HEK293T (cell line): ENCODE data around the gene FKBP15.

Experiments
- CTCF ChIA-PET: fragments of 350-600 bp; formaldehyde crosslinking; extraction: SDS; loops from one replicate; lab custom pipeline; 2021; ENCODE audit warnings: antibody characterized with exemption, inconsistent platforms; lab: Yijun Ruan, JAX
- POLR2A ChIA-PET: fragments of 350-600 bp; formaldehyde crosslinking; extraction: SDS; loops from one replicate; lab custom pipeline; 2020; ENCODE audit warnings: antibody characterized with exemption, inconsistent platforms; lab: Yijun Ruan, JAX
- DNase-seq: peaks from one replicate; pipeline ENCODE4 v3.0.0; 2012; ENCODE audit warnings: mixed read lengths; ENCODE audit errors: extremely low spot score
- ARNT ChIP-seq: fragments of 450-650 bp; IDR thresholded peaks from 2 replicates; pipeline ENCODE4 v1.6.1; 2017; ENCODE audit warnings: mild to moderate bottlenecking
- BHLHE40 ChIP-seq: fragments of 450-650 bp; IDR thresholded peaks from 2 replicates; pipeline ENCODE4 v1.6.1; 2016; ENCODE audit warnings: mild to moderate bottlenecking, moderate library complexity, borderline replicate concordance
- CTBP1 ChIP-seq: fragments of 450-650 bp; IDR thresholded peaks from 2 replicates; pipeline ENCODE4 v1.6.1; 2016; ENCODE audit warnings: borderline replicate concordance
- ELF4 ChIP-seq: fragments of 450-650 bp; IDR thresholded peaks from 2 replicates; pipeline ENCODE4 v1.6.1; 2017; ENCODE audit warnings: antibody characterized with exemption
- FOXA1 ChIP-seq: fragments of 450-650 bp; IDR thresholded peaks from 2 replicates; pipeline ENCODE4 v1.6.1; 2016; ENCODE audit warnings: mild to moderate bottlenecking
- FOXK2 ChIP-seq: fragments of 450-650 bp; IDR thresholded peaks from 2 replicates; pipeline ENCODE4 v1.6.1; 2016; ENCODE audit warnings: mild to moderate bottlenecking
- FOXM1 ChIP-seq: fragments of 450-650 bp; IDR thresholded peaks from 2 replicates; pipeline ENCODE4 v1.6.1; 2017; ENCODE audit warnings: mild to moderate bottlenecking, borderline replicate concordance
- HDGF ChIP-seq: fragments of 450-650 bp; IDR thresholded peaks from 2 replicates; pipeline ENCODE4 v1.6.1; 2017; ENCODE audit warnings: antibody characterized with exemption, borderline replicate concordance
- L3MBTL2 ChIP-seq: fragments of 450-650 bp; conservative IDR thresholded peaks from 2 replicates; pipeline ENCODE4 v1.6.1; 2016; ENCODE audit warnings: mild to moderate bottlenecking
- LEF1 ChIP-seq: fragments of 450-650 bp; IDR thresholded peaks from 2 replicates; pipeline ENCODE4 v1.6.1; 2017; ENCODE audit warnings: mild to moderate bottlenecking, borderline replicate concordance
- NFRKB ChIP-seq: fragments of 450-650 bp; IDR thresholded peaks from 2 replicates; pipeline ENCODE4 v1.6.1; 2016; ENCODE audit warnings: mild to moderate bottlenecking, moderate library complexity
- SP1 ChIP-seq: fragments of 450-650 bp; IDR thresholded peaks from 2 replicates; pipeline ENCODE4 v1.6.1; 2017
- SUZ12 ChIP-seq: fragments of 450-650 bp; IDR thresholded peaks from 2 replicates; pipeline ENCODE4 v1.6.1; 2016; ENCODE audit warnings: mild to moderate bottlenecking
- TARDBP ChIP-seq: fragments of 450-650 bp; IDR thresholded peaks from 2 replicates; pipeline ENCODE4 v1.6.1; 2016
- ZNF384 ChIP-seq: fragments of 450-650 bp; IDR thresholded peaks from 2 replicates; pipeline ENCODE4 v1.6.1; 2016
- TF ChIP-seq, protein P1 (sequence below): fragments of 450-650 bp; IDR thresholded peaks from 2 replicates; pipeline ENCODE4 v1.6.1; 2016

The FKBP15 gene

DNA sequence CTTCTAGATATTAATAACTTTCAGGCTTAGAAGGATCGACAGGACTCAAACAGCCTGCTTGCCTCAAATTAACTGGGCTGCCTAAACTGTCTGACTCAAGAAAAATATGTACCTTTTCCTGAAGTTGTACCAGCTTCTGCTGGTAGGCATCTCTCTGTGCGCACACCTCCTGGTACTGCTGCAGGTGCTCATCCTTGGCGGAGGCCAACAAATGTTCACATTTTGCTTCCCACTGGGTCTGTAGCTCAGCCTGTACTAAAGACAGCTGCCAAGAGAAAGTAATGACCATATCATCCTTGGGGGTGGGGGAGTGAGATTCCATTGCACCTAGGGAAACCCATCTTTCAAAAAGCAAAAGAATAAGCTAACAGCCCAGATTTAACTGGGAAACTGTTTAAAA, 47.7 kb downstream of the FKBP15 start:
- DNase-seq, result no peak
- TF ChIP-seq L3MBTL2 (no peak), ARNT (no peak), CTBP1 (no peak), FOXA1 (no peak), FOXM1 (no peak)
- ChIA-PET CTCF (no interaction called here), POLR2A (no interaction called here)

DNA sequence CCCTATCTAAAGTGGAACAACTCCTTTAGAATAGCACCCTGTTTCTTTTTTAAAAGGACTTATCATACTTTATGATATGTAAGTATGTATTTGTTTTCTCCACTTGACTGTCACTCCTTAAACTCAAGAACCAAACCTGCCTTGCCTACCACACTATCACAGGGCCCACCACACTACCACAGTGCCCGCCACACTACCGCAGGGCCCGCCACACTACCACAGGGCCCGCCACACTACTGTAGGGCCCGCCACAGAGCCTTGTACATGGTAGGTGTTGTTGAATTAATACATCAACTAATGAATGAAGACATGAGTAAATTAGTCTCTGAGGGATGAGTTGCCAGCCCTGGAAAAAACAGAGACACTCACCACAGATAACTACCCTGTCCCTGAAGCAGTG, 52.3 kb downstream of the FKBP15 start:
- CTCF ChIA-PET, result no interaction called here
- TF ChIP-seq, protein P1, sequence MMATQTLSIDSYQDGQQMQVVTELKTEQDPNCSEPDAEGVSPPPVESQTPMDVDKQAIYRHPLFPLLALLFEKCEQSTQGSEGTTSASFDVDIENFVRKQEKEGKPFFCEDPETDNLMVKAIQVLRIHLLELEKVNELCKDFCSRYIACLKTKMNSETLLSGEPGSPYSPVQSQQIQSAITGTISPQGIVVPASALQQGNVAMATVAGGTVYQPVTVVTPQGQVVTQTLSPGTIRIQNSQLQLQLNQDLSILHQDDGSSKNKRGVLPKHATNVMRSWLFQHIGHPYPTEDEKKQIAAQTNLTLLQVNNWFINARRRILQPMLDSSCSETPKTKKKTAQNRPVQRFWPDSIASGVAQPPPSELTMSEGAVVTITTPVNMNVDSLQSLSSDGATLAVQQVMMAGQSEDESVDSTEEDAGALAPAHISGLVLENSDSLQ, result no peak
- TF ChIP-seq TARDBP, result no peak
- no peak for TF ChIP-seq ZNF384
- no peak for TF ChIP-seq FOXM1
- TF ChIP-seq NFRKB, result no peak
- no peak for TF ChIP-seq SUZ12
- no peak for TF ChIP-seq SP1
- no peak for TF ChIP-seq HDGF
- no peak for TF ChIP-seq FOXA1
- no peak for TF ChIP-seq FOXK2
- TF ChIP-seq CTBP1, result no peak
- TF ChIP-seq BHLHE40, result no peak
- no peak for TF ChIP-seq ARNT
- no peak for TF ChIP-seq LEF1
- TF ChIP-seq ELF4, result no peak
- TF ChIP-seq L3MBTL2, result no peak
- DNase-seq, result no peak
- POLR2A ChIA-PET, result no interaction called here

DNA sequence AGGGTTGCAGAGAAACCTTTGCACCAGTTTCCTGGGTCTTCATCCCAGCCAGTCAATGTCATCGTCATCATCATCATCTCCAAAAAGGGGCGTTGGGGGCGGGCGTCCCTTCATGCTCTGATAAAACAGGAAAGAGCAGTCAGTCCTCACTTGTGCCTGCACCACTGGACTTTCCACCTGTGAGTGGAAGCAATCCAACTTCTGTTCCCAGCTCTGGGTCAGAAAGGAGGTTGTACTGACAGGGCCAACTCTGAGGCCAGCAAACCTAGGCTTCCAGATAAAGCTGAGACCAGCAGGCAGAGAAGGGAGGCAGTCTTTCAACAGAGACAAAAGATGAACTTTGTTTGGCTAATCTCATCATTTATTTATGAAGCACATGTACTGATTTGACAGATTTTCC, 55.0 kb downstream of the FKBP15 start:
- ChIA-PET POLR2A (interaction anchor here (0.6 kb wide), 1 partner anchor 16 kb away, joined by 3 read pairs; no protein-coding TSS in a partner anchor), CTCF (no interaction called here)
- DNase-seq, result no peak
- no peak for TF ChIP-seq SUZ12
- TF ChIP-seq, protein P1, result no peak
- TF ChIP-seq HDGF, result no peak
- no peak for TF ChIP-seq TARDBP
- TF ChIP-seq FOXM1, result no peak
- no peak for TF ChIP-seq L3MBTL2
- TF ChIP-seq ELF4, result no peak
- no peak for TF ChIP-seq BHLHE40
- no peak for TF ChIP-seq CTBP1
- TF ChIP-seq NFRKB, result no peak

DNA sequence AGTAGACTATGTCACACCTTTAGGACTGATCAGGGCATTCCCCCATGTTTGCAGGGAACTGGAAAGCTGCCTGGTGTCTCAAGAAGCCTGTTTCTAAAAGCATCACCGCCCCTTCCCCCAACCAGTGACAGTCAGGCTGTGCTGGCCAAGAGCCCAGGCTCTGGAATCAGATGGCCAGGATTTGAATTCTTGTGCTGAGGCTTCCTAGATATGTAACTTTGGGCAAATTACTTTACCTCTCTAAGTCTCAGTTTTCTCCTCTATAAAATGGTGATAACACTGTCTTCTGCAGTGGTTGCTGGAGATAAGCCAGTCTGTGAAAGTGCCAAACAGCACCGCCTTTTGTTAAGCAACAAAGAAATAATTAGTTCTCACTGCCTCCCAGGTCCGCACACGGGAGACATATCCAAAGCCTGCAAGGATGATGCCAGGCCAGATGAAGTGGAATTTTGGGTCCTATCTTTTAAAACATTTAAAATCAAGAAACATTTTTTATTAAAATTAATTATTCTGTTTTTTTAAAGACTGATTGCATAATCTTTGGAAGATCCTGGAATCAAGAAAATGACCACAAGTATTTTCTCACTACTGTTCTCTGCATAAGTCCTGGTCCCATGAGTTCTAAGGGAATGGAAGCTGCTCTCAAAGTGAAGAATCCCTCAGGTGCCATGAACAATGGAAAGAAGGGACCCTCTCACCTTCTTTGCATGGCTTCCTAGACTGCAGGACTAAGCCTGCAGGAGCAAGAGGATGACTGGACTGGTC, 56.4 kb downstream of the FKBP15 start:
- TF ChIP-seq ZNF384 (no peak), ARNT (no peak), BHLHE40 (no peak), ELF4 (no peak), FOXA1 (no peak), TARDBP (no peak), L3MBTL2 (no peak), CTBP1 (no peak), FOXM1 (no peak), NFRKB (no peak), FOXK2 (no peak), LEF1 (no peak), SP1 (no peak), HDGF (no peak), SUZ12 (no peak)
- TF ChIP-seq, protein P1, result no peak
- ChIA-PET CTCF (no interaction called here), POLR2A (no interaction called here)
- DNase-seq, result no peak

DNA sequence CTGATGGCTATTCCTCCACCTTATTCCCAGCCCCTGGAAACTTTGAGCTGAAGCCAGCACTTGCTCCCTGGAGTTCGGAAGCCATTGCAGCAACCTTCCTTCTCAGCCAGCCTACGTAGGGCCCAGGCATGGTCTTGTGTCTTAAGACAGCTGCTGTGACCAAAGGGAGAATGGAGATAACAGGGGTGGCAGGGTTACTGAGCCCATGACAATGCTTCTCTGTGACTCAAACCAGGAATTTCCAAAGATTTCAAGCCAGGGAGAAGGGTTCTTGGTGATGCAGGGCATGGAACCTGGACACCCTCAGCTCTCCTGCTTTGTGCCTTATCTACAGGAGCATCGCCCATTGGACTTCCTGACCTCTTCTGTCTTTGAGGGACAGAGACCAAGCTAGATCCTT, 58.1 kb downstream of the FKBP15 start:
- CTCF ChIA-PET, result interaction anchor here (0.7 kb wide), 1 partner anchor 471 kb away, joined by 3 read pairs; no protein-coding TSS in a partner anchor
- POLR2A ChIA-PET, result no interaction called here
- DNase-seq, result no peak
- TF ChIP-seq NFRKB (no peak), SP1 (no peak), FOXM1 (no peak), ZNF384 (no peak), CTBP1 (no peak), ARNT (no peak), SUZ12 (no peak), ELF4 (no peak), L3MBTL2 (no peak), BHLHE40 (no peak), FOXK2 (no peak), TARDBP (no peak), HDGF (no peak), LEF1 (no peak), FOXA1 (no peak)
- TF ChIP-seq, protein P1, result no peak
